GM23248 (cell line): Measurements from ENCODE around the gene PLEKHA5.

Experiments
- EZH2 ChIP-seq: fragments of 200-600 bp; sonication (generic); IDR thresholded peaks from 2 replicates; pipeline ENCODE4 v1.6.1; 2018; ENCODE audit warnings: antibody characterized with exemption, mild to moderate bottlenecking; ENCODE audit not compliant: insufficient read depth, poor library complexity, severe bottlenecking
- EZH2phosphoT487 ChIP-seq: fragments of 200-600 bp; sonication (generic); IDR thresholded peaks from 2 replicates; pipeline ENCODE4 v1.6.1; 2018; ENCODE audit warnings: antibody characterized with exemption, moderate library complexity, mild to moderate bottlenecking, low read depth; ENCODE audit not compliant: insufficient read depth

DNA sequence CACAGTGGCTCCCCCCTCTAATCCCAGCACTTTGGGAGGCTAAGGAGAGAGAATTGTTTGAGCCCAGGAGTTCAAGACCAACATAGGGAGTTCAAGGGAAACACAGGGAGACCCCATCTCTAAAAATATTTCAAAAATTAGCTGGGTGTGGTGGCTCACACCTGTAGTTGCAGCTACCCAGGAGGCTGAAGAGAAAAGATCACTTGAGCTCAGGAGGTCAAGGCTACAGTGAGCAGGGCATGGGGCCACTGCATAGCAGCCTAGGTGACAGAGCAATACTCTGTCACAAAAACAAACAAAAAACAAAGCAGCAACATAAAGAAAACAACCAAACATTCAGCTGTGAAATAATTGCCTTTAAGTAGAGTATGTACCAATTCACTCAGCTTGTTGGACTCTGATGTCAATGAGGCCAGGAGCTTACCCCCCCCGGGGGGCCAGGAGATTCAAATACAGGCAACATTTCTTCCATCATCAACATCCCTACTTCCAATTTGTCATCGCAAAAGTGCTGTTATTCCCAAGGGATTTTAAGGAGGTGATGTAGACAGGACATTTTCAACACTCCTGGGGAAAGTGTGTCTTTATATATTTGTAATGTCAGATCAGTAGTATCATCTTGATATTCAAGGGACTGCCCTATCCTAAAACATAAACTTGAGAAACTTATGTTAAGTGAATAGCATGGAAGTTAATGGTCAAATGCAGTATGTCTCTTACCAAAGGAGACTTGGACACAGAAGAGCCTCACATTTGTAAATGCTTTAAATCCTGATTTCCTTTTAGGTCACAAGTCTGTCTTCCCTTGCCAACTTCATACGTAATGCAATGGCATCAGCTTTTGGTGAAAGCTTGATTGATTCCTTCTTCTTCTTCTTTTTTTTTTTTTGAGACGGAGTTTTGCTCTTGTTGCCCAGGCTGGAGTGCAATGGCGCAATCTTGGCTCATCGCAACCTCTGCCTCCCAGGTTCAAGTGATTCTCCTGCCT, 269.1 kb downstream of the PLEKHA5 start:
- TF ChIP-seq EZH2 (no peak), EZH2phosphoT487 (no peak)
